HepG2 (cell line): ENCODE data around the gene WDR20. TPM values are rescaled to one million over a fixed set of nuclear protein-coding genes. Genes with fewer than 3 reads are reported as not detected.

ENCODE experiments used
- ATAC-seq: fragments of 200-7000 bp; cut with Tn5 transposase; 3 replicates; pipeline ENCODE4 v1.9.1; 2020; ENCODE audit warnings: mild to moderate bottlenecking, moderate library complexity
- BruUV-seq: library from RNA; stranded (reverse); fragments of 400-500 nt; replicated peaks from 2 replicates; lab custom pipeline; 2021; lab: Mats Ljungman, UMichigan
- CTCF ChIA-PET: fragments of 300-600 bp; formaldehyde crosslinking; extraction: SDS; loops from one replicate; lab custom pipeline; 2021; ENCODE audit warnings: low total read pairs, inconsistent platforms, low intra/inter-chr PET ratio; lab: Yijun Ruan, JAX
- POLR2A ChIA-PET: fragments of 350-600 bp; sonication (Branson Sonifier 250); formaldehyde crosslinking; loops from one replicate; lab custom pipeline; 2020; ENCODE audit warnings: antibody characterized with exemption, inconsistent platforms; lab: Yijun Ruan, JAX
- DNase-seq: peaks from one replicate; pipeline ENCODE4 v3.0.0-alpha.2; 2015; ENCODE audit warnings: low spot score
- FAIRE-seq: peaks from 3 replicates; lab custom pipeline; 2011; peaks lifted over from hg19 to GRCh38; lab: Jason Lieb, UNC
- H2AFZ ChIP-seq: one replicate; pipeline ENCODE4 v1.6.1; 2011; ENCODE audit warnings: low read length, inconsistent platforms
- H3K27ac ChIP-seq: fragments of 300-600 bp; 3 replicates; pipeline ENCODE4 v1.8.0; 2011; ENCODE audit warnings: mixed run types, mild to moderate bottlenecking, mixed read lengths, low read length, inconsistent platforms; ENCODE audit not compliant: insufficient read depth; ENCODE audit errors: extremely low read length
- H3K27me3 ChIP-seq, 2 experiments: fragments of 200-600 bp in 1 of 2; 2 replicates in 1 of 2; 3 replicates in 1 of 2; pipeline versions ENCODE4 v1.6.0 to v1.8.0; 2011; ENCODE audit warnings: low read length in 2 of 2, mild to moderate bottlenecking in 2 of 2, moderate library complexity in 2 of 2, inconsistent platforms in 1 of 2; ENCODE audit not compliant: insufficient read depth in 2 of 2, control insufficient read depth in 1 of 2
- H3K36me3 ChIP-seq, 2 experiments: fragments of 200-600 bp in 1 of 2; replicated peaks in 1 of 2; 2 replicates in 1 of 2; 3 replicates in 1 of 2; pipeline versions ENCODE4 v1.5.1 to v1.8.0; 2011; ENCODE audit warnings: low read length in 2 of 2, inconsistent platforms in 1 of 2; ENCODE audit not compliant: insufficient read depth in 2 of 2, control insufficient read depth in 1 of 2
- H3K4me1 ChIP-seq: 2 replicates; pipeline ENCODE4 v1.5.1; 2012; ENCODE audit warnings: low read length, inconsistent platforms; ENCODE audit not compliant: insufficient read depth
- H3K4me2 ChIP-seq: 2 replicates; pipeline ENCODE4 v1.6.0; 2011; ENCODE audit warnings: low read depth, low read length, inconsistent platforms
- H3K4me3 ChIP-seq, 3 experiments: fragments of 200-600 bp in 1 of 3; sonication (generic), shearing (Covaris generic) in 1 of 3; replicated peaks in 1 of 3; 2 replicates each; pipeline ENCODE4 v1.5.1; 2011 to 2016; ENCODE audit warnings: low read length in 3 of 3, inconsistent platforms in 2 of 3, low read depth in 2 of 3, mild to moderate bottlenecking in 2 of 3, control low read depth in 1 of 3, mixed read lengths in 1 of 3; ENCODE audit not compliant: insufficient read depth in 1 of 3
- H3K79me2 ChIP-seq: one replicate; pipeline ENCODE4 v1.6.1; 2011; ENCODE audit warnings: low read length, inconsistent platforms; ENCODE audit not compliant: insufficient read depth
- H3K9ac ChIP-seq: 2 replicates; pipeline ENCODE4 v1.6.0; 2011; ENCODE audit warnings: mild to moderate bottlenecking, low read depth, low read length, inconsistent platforms; ENCODE audit not compliant: insufficient read depth
- H3K9me3 ChIP-seq: 2 replicates; pipeline ENCODE4 v1.5.1; 2012; ENCODE audit warnings: mild to moderate bottlenecking, low read length
- H4K20me1 ChIP-seq: 2 replicates; pipeline ENCODE4 v1.6.0; 2011; ENCODE audit warnings: inconsistent platforms, mild to moderate bottlenecking, low read length, moderate library complexity; ENCODE audit not compliant: insufficient read depth
- CBX1 ChIP-seq: IDR thresholded peaks from one replicate; pipeline ENCODE4 v1.6.1; 2016; ENCODE audit warnings: antibody characterized with exemption, low read depth
- GATAD2A ChIP-seq: IDR thresholded peaks from 2 replicates; pipeline ENCODE4 v1.6.1; 2016
- HDAC1 ChIP-seq: sonication (generic); formaldehyde crosslinking; IDR thresholded peaks from 2 replicates; pipeline ENCODE4 v1.5.1; 2020; ENCODE audit warnings: mild to moderate bottlenecking, missing genetic modification reagents
- HMG20B ChIP-seq: conservative IDR thresholded peaks from 2 replicates; pipeline ENCODE4 v1.6.1; 2016; ENCODE audit warnings: missing genetic modification reagents, missing compliant biosample characterization
- HNF4A ChIP-seq: sonication (generic); formaldehyde crosslinking; IDR thresholded peaks from 2 replicates; pipeline ENCODE4 v1.4.0; 2020; ENCODE audit warnings: missing genetic modification reagents
- ISL2 ChIP-seq: sonication (generic); formaldehyde crosslinking; IDR thresholded peaks from 2 replicates; pipeline ENCODE4 v1.5.0; 2020; ENCODE audit warnings: missing genetic modification reagents
- MED8 ChIP-seq: sonication (generic); formaldehyde crosslinking; IDR thresholded peaks from 2 replicates; pipeline ENCODE4 v1.8.1; 2023; ENCODE audit warnings: mild to moderate bottlenecking, missing genetic modification reagents; ENCODE audit not compliant: insufficient replicate concordance
- NFATC3 ChIP-seq: sonication (generic); formaldehyde crosslinking; IDR thresholded peaks from 2 replicates; pipeline ENCODE4 v1.5.1; 2020; ENCODE audit warnings: mild to moderate bottlenecking, missing genetic modification reagents
- SRSF4 ChIP-seq: fragments of 200-400 bp; formaldehyde crosslinking; IDR thresholded peaks from one replicate; pipeline ENCODE4 v1.6.1; 2018; ENCODE audit warnings: mild to moderate bottlenecking, low read depth, low read length, moderate library complexity; ENCODE audit not compliant: poor library complexity, severe bottlenecking
- ZNF160 ChIP-seq: sonication (generic); formaldehyde crosslinking; IDR thresholded peaks from 2 replicates; pipeline ENCODE4 v1.8.0; 2022; ENCODE audit warnings: mild to moderate bottlenecking, inconsistent platforms, missing genetic modification reagents
- ZNF343 ChIP-seq: sonication (generic); formaldehyde crosslinking; IDR thresholded peaks from 2 replicates; pipeline ENCODE4 v1.4.0; 2020; ENCODE audit warnings: mild to moderate bottlenecking, missing genetic modification reagents
- ZNF772 ChIP-seq: sonication (generic); formaldehyde crosslinking; IDR thresholded peaks from 2 replicates; pipeline ENCODE4 v1.5.0; 2020; ENCODE audit warnings: mild to moderate bottlenecking, missing genetic modification reagents
- WGBS: methylation state at CpG from one replicate; pipeline ENCODE4 v1.1.6; 2017; ENCODE audit warnings: low lambda C conversion rate; 5-methylcytosine and 5-hydroxymethylcytosine counted together
- in situ Hi-C: cut with HindIII; loops from 2 replicates; pipeline ENCODE4 v1.10.0; 2017; ENCODE audit warnings: low pct_unique_long_range_greater_than_20kb; ENCODE audit not compliant: extremely low pct_ligation_motif_present
- intact Hi-C: fragments of 100-400 bp; cut with micrococcal nuclease; formaldehyde crosslinking; loops from one replicate; pipeline ENCODE4 v1.10.0; 2022; ENCODE audit not compliant: unreplicated experiment
- polyA plus RNA-seq, 8 experiments: library from polyadenylated mRNA; depleted of rRNA in 3 of 8; stranded (reverse) in 7 of 8; unstranded in 1 of 8; fragments of >200 nt; fragmentation: Illumina TruSeq in 4 of 8; extraction: Trizol in 4 of 8; gene quantifications; 2 replicates each; pipeline versions ENCODE4 v1.2.1 to v1.2.3, GENCODE V29; 2011 to 2016; ENCODE audit warnings: low read depth in 4 of 8, missing spikeins in 1 of 8, mixed read lengths in 1 of 8; ENCODE audit not compliant: insufficient read depth in 1 of 8
- total RNA-seq, 5 experiments: library from RNA; depleted of rRNA; stranded (reverse); fragments of >200 nt; fragmentation: Illumina TruSeq; extraction: Trizol; gene quantifications; 2 replicates each; pipeline ENCODE4 v1.2.3, GENCODE V29; 2016; ENCODE audit warnings: low read depth in 1 of 5
- TF ChIP-seq, protein P1 (sequence below): sonication (generic); formaldehyde crosslinking; IDR thresholded peaks from 2 replicates; pipeline ENCODE4 v1.8.0; 2023; ENCODE audit warnings: mild to moderate bottlenecking, missing genetic modification reagents
- TF ChIP-seq, protein P2 (sequence below): sonication (generic); formaldehyde crosslinking; IDR thresholded peaks from 2 replicates; pipeline ENCODE4 v1.4.0; 2020; ENCODE audit warnings: missing genetic modification reagents, mild to moderate bottlenecking, borderline replicate concordance
- TF ChIP-seq, protein P3 (sequence below): sonication (generic); formaldehyde crosslinking; IDR thresholded peaks from 2 replicates; pipeline ENCODE4 v1.9.0; 2021; ENCODE audit warnings: missing genetic modification reagents, borderline replicate concordance
- TF ChIP-seq, protein P4 (sequence below): sonication (generic); formaldehyde crosslinking; IDR thresholded peaks from 2 replicates; pipeline ENCODE4 v1.5.0; 2020; ENCODE audit warnings: missing genetic modification reagents

Gene WDR20
- total and polyA plus RNA-seq, 2 of the 13 experiments (the other 11 are each of a cell fraction or from before 2014, with no cell fraction given) = 10.4 to 23.2 TPM

DNA sequence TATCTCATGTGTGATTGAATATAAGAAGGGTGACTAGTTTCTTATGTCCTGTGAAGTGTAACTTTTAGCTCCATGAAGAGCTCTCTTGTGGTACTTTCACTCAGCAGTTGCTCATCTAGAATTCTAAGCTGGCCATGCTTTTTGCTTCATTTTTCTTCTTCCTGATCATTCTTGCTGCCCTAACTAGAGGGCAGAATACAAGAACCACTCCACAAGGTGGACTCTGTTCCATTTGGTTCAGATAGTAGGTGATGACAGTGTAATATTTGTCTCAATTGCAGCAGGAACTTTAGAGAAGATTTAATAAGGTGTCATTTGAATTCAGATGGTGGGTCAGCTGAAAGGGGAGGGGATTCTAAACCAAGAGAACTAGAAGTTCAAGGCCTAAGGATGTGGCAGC, 17.6 kb downstream of the WDR20 start:
- CTCF ChIA-PET = no interaction called here

DNA sequence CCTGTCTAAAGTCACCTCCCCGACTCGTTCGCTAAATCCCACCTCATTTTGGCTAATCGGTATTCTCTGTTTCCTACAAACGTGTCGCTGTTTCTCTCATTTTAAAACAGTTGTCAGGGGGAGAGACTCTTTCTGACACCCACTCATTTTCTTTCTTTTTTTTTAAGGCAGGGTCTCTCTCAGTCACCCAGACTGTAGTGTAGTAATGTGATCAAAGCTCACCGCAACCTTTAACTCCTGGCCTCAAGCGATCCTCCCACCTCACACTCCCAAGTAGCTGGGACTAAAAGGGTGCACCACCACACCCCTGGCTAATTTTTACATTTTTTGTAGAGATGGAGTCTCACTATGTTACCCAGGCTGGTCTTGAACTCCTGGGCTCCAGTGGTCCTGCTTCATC, 19.1 kb downstream of the WDR20 start:
- CTCF ChIA-PET = no interaction called here
- Histone ChIP-seq H3K9ac (no peak overlapping the region), H2AFZ (no peak overlapping the region), H4K20me1 (peaks cover 10% of the 10 kb centered on the region), H3K27me3 (no peaks in the 10 kb centered on the region), H3K4me2 (no peak overlapping the region), H3K4me3 (no peak overlapping the region), H3K4me1 (peaks cover 33% of the 10 kb centered on the region), H3K36me3 (peaks cover 3% of the 10 kb centered on the region in 2 experiments; a peak in 1 of 5 replicates), H3K9me3 (no peaks in the 10 kb centered on the region), H3K27ac (no peak overlapping the region), H3K79me2 (peaks cover 72% of the 10 kb centered on the region)
- BruUV-seq = no TSS peak
- FAIRE-seq (no peak), DNase-seq (no peak), ATAC-seq (no peak)
- in situ Hi-C loops (no loop called here), intact Hi-C loops (no loop called here)
- POLR2A ChIA-PET = no interaction called here
- 99% methylated on average over 8 of the region's 8 CpGs for WGBS
- TF ChIP-seq MED8 (no peak), ZNF772 (CRISPR knock-in tag) (no peak), HMG20B (no peak), ISL2 (CRISPR knock-in tag) (no peak), CBX1 (no peak), SRSF4 (no peak), NFATC3 (CRISPR knock-in tag) (no peak), ZNF160 (CRISPR knock-in tag) (no peak), ZNF343 (no peak), HDAC1 (CRISPR knock-in tag) (no peak), GATAD2A (CRISPR knock-in tag) (no peak)
- TF ChIP-seq, protein P1, sequence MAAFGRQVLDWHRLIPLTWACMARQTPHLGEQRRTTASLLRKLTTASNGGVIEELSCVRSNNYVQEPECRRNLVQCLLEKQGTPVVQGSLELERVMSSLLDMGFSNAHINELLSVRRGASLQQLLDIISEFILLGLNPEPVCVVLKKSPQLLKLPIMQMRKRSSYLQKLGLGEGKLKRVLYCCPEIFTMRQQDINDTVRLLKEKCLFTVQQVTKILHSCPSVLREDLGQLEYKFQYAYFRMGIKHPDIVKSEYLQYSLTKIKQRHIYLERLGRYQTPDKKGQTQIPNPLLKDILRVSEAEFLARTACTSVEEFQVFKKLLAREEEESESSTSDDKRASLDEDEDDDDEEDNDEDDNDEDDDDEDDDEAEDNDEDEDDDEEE (CRISPR knock-in tag) = no peak
- TF ChIP-seq, protein P2, sequence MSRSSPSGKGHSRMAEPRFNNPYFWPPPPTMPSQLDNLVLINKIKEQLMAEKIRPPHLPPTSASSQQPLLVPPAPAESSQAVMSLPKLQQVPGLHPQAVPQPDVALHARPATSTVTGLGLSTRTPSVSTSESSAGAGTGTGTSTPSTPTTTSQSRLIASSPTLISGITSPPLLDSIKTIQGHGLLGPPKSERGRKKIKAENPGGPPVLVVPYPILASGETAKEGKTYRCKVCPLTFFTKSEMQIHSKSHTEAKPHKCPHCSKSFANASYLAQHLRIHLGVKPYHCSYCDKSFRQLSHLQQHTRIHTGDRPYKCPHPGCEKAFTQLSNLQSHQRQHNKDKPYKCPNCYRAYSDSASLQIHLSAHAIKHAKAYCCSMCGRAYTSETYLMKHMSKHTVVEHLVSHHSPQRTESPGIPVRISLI (CRISPR knock-in tag) = no peak
- TF ChIP-seq, protein P3, sequence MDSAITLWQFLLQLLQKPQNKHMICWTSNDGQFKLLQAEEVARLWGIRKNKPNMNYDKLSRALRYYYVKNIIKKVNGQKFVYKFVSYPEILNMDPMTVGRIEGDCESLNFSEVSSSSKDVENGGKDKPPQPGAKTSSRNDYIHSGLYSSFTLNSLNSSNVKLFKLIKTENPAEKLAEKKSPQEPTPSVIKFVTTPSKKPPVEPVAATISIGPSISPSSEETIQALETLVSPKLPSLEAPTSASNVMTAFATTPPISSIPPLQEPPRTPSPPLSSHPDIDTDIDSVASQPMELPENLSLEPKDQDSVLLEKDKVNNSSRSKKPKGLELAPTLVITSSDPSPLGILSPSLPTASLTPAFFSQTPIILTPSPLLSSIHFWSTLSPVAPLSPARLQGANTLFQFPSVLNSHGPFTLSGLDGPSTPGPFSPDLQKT (CRISPR knock-in tag) = no peak

More for the DNA sequence above, 17.6 kb downstream of the WDR20 start:
- BruUV-seq = no TSS peak
- Histone ChIP-seq H3K4me3 (no peak overlapping the region), H3K9me3 (no peaks in the 10 kb centered on the region), H3K27me3 (no peaks in the 10 kb centered on the region), H3K9ac (no peak overlapping the region), H3K79me2 (peaks cover 73% of the 10 kb centered on the region), H3K4me2 (no peak overlapping the region), H3K27ac (no peak overlapping the region), H4K20me1 (peaks cover 13% of the 10 kb centered on the region), H3K36me3 (peaks cover 3 to 7% of the 10 kb centered on the region in 2 experiments; a peak in 1 of 5 replicates), H3K4me1 (peaks cover 35% of the 10 kb centered on the region), H2AFZ (no peak overlapping the region)
- FAIRE-seq (no peak), ATAC-seq (0 out of 3 replicates have a peak, but pooled peaks have one; percentile 46), DNase-seq (no peak)
- TF ChIP-seq HNF4A (CRISPR knock-in tag) = 0 out of 2 replicates have a peak, but pooled peaks have one; percentile 10
- TF ChIP-seq, protein P4, sequence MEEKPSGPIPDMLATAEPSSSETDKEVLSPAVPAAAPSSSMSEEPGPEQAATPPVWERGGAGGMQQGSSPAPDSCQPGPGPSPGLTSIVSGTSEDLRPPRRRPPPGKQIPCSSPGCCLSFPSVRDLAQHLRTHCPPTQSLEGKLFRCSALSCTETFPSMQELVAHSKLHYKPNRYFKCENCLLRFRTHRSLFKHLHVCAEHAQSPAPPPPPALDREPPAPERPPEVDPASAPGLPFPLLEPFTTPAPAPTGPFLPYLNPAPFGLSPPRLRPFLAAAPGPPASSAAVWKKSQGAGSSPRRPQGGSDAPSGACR (CRISPR knock-in tag) = no peak
- intact Hi-C loops (no loop called here), in situ Hi-C loops (no loop called here)
- POLR2A ChIA-PET = no interaction called here
